ENCODE results near the gene CFAP77.

Gene CFAP77

DNA sequence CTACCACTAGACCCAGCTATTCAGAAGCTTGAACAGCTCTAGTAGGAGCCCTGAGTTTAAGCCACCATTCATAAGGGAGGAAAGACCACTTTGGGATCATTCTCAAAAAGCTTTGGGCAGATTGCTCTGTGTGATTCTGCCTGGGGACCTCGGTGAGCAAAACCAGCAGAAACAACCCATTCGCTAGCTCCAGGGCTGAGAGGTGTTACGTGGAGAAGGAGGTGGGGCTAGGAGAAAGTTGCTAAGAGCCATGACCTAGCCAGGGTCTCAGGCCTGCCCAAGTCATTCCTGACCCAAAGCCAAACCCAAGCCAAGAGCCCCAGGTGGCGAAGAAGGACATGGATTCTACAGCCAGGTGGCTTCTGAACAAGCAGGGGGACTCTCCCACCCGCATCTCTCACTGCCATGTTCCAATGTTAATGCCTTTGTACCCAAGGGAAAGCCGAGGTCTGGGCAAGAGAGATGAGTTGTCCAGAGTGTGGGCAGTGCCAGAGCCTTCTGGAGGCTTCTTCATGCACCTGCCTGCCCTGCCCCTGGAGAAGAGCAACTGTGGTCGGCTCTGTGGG, 168.4 kb downstream of the CFAP77 start:
- TF ChIP-seq, protein P1, sequence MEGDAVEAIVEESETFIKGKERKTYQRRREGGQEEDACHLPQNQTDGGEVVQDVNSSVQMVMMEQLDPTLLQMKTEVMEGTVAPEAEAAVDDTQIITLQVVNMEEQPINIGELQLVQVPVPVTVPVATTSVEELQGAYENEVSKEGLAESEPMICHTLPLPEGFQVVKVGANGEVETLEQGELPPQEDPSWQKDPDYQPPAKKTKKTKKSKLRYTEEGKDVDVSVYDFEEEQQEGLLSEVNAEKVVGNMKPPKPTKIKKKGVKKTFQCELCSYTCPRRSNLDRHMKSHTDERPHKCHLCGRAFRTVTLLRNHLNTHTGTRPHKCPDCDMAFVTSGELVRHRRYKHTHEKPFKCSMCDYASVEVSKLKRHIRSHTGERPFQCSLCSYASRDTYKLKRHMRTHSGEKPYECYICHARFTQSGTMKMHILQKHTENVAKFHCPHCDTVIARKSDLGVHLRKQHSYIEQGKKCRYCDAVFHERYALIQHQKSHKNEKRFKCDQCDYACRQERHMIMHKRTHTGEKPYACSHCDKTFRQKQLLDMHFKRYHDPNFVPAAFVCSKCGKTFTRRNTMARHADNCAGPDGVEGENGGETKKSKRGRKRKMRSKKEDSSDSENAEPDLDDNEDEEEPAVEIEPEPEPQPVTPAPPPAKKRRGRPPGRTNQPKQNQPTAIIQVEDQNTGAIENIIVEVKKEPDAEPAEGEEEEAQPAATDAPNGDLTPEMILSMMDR (IDR thresholded peaks at IDR 0.05; ENCODE audit: unreplicated experiment in 3 of 3) = no peak
- Mint-ChIP-seq H3K27me3 (ENCODE audit: low read depth) (peaks cover 94% of the 10 kb centered on the region), H3K4me1 (no peaks in the 10 kb centered on the region), H3K9me3 (no peaks in the 10 kb centered on the region), H3K4me3 (peak overlapping the region in 1 of 3 experiments; percentile 5), H3K27ac (no peak overlapping the region), H3K36me3 (ENCODE audit: low read depth) (no peaks in the 10 kb centered on the region)

DNA sequence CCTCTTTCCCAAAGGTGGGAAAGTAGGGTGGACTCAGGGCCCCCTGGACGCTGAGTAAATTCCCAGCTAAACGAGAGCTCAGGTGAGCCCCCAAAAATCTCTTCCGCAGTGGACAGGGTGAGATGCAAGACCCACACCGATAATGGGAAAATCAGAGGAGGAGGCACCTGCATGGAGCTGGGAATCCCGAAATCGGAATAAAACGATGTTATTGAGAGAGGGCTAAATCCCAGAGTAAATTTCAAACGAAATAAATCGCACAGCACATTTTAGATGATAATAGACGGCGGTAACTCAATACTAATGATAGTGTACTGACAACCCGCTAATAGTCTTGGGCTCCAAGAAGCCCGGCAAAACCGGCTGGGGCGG, 169.4 kb downstream of the CFAP77 start:
- H3K27me3 Mint-ChIP-seq (ENCODE audit: low read depth) = peaks cover 98% of the 10 kb centered on the region
- no peaks in the 10 kb centered on the region for H3K4me1 Mint-ChIP-seq
- TF ChIP-seq, protein P1 (IDR thresholded peaks at IDR 0.05; ENCODE audit: unreplicated experiment in 3 of 3) = no peak
- no peak overlapping the region for H3K27ac Mint-ChIP-seq
- H3K9me3 Mint-ChIP-seq = no peaks in the 10 kb centered on the region
- H3K4me3 Mint-ChIP-seq = no peak overlapping the region
- H3K36me3 Mint-ChIP-seq (ENCODE audit: low read depth) = no peaks in the 10 kb centered on the region

DNA sequence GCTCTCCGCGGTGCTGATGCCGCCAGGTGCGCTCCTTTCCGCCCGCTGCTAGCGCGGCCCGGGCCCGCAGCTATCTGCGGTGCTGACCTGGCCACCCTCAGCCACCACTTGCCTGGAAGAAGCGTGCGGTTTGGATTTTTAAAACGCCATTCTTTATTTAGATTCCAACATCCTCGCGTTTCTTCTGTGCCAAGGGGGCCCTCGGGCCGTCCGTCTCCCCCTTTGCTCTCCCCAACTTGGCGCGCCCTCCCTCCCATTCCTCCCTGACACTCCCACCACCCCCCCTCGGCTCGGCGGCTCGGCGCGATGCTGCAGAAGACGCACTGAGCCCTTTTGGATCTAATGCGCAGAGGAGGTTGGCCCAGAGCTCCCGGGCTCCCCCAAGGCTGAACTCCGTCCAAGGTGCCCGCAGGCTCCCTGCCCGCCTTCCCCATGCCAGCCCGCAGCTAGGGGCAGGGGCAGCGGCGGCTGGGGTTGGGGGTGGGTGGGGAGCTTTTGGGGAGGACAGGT, 172.3 kb downstream of the CFAP77 start, which contains the start of gene BARHL1:
Gene BARHL1, plus strand, starts transcription at position 331 of the 510 bp plus-strand sequence. CDS start 192 bp downstream, outside the sequence.
- TF ChIP-seq, protein P1 (IDR thresholded peaks at IDR 0.05; ENCODE audit: unreplicated experiment in 3 of 3) = no peak
- Mint-ChIP-seq H3K27ac (no peak within 1 kb of the TSS), H3K27me3 (ENCODE audit: low read depth) (peaks cover 100% of the 10 kb centered on the region), H3K4me3 (peak within 1 kb of the TSS; percentile 66 to 83 (median 68)), H3K36me3 (ENCODE audit: low read depth) (no peaks in the 10 kb centered on the region), H3K4me1 (no peaks in the 10 kb centered on the region), H3K9me3 (no peaks in the 10 kb centered on the region)

DNA sequence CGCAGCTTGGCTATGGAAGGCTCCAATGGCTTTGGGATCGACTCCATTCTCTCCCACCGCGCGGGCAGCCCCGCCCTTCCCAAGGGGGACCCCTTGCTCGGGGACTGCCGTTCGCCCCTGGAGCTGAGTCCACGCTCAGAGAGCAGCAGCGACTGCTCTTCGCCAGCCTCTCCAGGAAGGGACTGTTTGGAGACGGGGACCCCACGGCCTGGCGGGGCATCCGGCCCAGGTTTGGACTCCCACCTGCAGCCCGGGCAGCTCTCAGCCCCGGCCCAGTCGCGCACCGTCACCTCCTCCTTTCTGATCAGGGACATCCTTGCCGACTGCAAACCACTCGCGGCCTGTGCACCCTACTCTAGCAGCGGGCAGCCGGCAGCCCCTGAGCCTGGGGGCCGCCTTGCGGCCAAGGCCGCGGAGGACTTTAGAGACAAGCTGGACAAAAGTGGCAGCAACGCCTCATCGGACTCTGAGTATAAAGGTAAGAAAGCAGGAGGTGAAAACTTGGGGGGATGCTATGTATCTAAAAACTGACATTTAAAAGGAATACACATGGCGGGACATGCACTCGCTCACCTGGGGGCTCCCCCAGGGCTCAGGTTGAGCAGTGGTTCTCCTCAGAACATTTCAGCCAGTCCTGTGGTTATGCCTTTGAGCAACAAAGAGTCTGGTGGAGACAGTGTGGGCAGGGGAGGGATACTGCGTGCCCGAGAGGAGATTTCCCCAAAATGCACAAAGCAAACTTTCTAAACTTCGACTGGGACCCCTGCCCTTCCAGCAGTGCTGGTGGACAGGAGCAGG, 173.0 kb downstream of the CFAP77 start:
- Mint-ChIP-seq H3K27ac (no peak overlapping the region), H3K4me1 (no peaks in the 10 kb centered on the region), H3K27me3 (ENCODE audit: low read depth) (peaks cover 100% of the 10 kb centered on the region)

DNA sequence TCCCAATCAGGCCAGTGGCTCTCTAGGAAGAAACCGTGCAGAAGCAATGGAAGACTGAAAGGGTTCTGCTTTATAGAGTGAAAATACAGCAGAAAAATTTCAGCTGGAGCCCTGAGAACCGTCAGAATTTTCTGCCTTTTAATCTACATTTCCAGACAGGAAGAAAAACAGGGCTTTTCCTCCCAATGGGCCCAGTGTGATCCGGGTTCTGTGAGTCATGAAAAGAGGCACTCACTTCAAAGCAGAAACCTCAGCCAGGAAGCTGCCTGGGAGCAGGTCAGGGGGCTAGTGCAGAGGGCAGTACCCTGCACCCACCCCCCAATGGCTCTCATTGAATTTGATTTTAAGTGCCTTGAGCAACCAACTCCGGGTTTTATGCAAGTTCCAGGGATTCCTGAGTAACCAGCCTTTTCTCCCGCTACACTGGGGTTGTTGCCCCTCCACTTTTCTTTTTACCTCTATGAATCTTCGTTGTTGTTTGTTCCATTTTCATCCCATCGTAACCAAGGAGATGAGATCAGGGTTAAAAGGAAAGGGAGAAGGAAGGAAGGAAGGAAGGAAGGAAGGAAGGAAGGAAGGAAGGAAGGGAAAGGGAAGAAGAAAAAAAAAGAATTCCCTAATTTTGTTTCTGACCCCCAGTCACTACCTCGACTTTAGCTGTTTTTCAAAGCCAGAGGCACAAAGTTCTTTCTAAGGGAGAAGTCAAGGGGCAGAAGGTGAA, 173.7 kb downstream of the CFAP77 start:
- TF ChIP-seq, protein P1 (IDR thresholded peaks at IDR 0.05; ENCODE audit: unreplicated experiment in 3 of 3) = no peak
- H3K4me3 Mint-ChIP-seq = no peak overlapping the region
- no peaks in the 10 kb centered on the region for H3K36me3 Mint-ChIP-seq (ENCODE audit: low read depth)
- no peaks in the 10 kb centered on the region for H3K4me1 Mint-ChIP-seq
- peaks cover 100% of the 10 kb centered on the region for H3K27me3 Mint-ChIP-seq (ENCODE audit: low read depth)
- H3K27ac Mint-ChIP-seq = no peak overlapping the region
- no peaks in the 10 kb centered on the region for H3K9me3 Mint-ChIP-seq

More for the DNA sequence above, 173.0 kb downstream of the CFAP77 start:
- Mint-ChIP-seq H3K9me3 (no peaks in the 10 kb centered on the region), H3K4me3 (no peak overlapping the region), H3K36me3 (ENCODE audit: low read depth) (no peaks in the 10 kb centered on the region)
- TF ChIP-seq, protein P1 (IDR thresholded peaks at IDR 0.05; ENCODE audit: unreplicated experiment in 3 of 3) = no peak
